NCI-H82 (cell line): ENCODE results near the gene RUNX2.
"Not testable (repeated sequence)": the region's sequence is repeated elsewhere in the genome, so short reads cannot be mapped to it uniquely, and the experiment has no call there.

Experiments
- DNase-seq: peaks from one replicate; lab custom pipeline; 2025; lab: John Stamatoyannopoulos, UW

RUNX2 gene

DNA sequence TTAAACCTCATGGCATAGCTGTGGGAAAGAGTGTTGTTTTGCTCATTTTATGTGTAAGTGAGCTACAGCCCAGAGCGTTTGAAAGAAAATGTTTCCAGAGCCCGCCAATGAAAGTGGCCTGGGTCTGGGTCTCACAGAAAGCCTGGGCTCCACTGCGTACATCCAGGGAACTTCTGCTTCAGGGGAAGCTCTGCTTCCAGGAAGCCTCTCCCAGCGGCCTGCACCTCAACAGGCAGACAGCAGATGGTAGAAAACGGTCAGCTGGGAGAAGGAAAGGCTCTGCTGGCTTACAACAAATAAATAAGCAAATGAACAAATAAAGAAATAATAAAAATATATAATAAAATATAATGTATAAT, 320.1 kb downstream of the RUNX2 start:
- DNase-seq, result peak; percentile 28

DNA sequence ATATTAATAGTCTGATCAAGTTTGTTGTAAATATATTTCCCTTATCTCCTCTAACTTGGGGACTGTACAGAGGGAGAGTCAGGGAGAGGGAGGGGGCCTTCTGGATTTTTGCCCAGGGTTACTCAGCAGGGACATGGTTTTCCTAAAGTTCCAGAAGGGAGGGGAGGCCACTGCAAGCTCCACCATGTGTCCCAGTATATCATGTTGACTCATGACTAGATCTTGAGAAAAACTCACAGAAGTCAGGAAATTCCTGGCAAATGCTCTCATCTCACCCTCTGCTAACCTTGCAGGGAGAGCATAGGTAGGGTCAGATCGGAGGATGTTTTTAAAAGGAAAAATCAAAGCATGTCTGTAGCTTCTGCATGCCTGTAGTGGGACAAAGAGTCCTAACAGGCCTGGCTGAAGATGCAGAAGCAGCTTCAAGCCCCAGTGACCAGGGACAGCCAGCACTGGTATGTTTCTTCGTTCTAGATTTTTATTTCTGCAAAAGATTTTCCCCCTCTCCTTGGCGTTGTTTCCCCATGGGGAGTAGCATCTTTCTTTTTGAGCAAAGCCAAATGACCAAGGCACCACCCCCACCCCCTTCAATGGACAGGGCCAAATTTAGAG, 322.5 kb downstream of the RUNX2 start:
- no peak for DNase-seq

DNA sequence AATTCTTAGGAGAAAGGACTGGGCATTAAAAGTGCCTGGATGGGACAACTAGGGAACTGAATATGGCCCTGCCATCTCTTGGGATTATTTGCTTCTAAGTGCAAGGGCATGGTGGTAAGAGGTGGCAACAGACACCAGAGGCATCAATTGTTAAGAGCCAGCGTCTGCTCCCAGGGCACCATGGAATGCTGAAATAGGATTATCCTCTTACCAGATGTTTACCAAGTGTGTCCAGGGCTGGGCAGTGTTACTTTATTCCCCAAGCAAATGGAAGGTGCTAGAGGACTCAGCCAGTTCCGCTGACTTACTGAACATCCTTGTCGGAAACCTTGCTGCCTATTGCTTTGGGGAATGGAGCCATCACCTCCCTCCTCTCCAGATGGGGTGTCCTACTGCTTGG, 323.2 kb downstream of the RUNX2 start:
- peak; percentile 59 for DNase-seq

DNA sequence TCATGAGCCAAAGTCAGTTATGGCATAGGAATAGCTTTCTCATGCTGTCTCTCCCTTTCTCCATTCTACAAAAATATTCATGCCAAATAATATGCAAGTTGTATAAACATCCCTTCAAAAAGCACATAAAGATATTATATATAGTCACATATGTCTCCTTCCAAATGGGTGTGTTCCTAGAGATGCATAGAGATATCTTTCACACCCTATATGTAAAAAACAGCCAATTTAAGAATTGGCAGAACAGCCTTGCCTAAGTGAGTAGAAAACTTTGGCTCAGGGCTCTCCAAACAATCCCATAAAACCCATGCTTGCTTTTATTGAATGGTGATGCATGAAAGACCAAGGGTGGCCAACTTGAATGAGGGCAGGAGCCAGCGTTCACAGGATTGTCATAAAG, 324.3 kb downstream of the RUNX2 start:
- no peak for DNase-seq

DNA sequence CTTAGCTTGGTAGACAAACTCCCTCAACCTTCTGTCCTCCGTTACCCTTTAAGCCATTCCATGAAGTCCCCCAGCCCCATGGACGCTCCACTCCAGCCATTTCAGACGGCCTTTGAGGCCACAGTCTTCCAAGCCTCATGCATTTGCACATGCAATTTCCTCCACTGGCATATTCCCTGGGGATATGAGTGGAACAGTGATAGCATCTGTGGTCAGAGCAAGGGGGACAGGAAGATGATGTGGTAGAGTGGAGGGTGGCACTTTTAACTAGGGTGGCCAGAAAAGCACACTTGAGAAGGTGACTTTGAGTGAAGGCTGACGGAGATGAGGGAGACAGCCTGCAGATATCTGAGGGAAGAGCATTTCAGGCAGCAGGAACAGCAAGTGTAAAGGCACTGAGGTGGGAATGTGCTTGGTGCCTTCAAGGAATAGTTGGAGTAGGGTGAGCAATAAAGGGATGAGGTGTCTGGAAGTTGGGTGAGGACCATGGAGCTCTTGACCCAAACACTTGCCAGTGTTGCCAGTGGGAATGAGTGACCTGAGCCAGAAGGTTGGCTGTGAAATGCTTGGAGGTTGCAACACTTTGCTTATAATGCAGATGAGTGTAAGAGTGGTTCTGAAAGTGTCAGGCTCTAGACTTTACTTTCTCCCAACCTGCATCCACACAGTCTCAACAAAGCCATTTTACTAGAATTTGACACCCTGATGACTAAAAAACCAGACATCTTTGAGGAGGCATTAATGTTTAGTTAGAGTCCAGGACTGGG, 325.2 kb downstream of the RUNX2 start:
- no peak for DNase-seq

DNA sequence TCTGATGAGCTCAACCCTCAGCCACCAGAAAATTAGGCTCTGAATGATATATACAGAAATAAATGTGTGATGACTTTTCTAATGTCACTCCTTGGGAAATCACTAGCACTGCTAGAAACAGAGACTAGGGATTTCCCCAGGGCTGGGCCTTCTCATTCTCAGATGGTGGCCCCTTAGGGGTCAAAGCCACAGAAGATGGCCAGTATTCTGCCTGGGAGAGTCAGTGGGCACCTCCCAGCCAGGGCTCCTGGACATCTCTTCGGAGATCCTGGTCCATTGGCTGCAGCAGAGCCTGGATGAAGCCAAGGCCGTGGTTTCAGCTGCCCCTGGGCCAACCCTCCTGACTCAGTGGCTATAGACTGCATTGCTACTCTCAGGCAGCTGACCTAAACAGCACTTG, 326.5 kb downstream of the RUNX2 start:
- DNase-seq, result no peak

DNA sequence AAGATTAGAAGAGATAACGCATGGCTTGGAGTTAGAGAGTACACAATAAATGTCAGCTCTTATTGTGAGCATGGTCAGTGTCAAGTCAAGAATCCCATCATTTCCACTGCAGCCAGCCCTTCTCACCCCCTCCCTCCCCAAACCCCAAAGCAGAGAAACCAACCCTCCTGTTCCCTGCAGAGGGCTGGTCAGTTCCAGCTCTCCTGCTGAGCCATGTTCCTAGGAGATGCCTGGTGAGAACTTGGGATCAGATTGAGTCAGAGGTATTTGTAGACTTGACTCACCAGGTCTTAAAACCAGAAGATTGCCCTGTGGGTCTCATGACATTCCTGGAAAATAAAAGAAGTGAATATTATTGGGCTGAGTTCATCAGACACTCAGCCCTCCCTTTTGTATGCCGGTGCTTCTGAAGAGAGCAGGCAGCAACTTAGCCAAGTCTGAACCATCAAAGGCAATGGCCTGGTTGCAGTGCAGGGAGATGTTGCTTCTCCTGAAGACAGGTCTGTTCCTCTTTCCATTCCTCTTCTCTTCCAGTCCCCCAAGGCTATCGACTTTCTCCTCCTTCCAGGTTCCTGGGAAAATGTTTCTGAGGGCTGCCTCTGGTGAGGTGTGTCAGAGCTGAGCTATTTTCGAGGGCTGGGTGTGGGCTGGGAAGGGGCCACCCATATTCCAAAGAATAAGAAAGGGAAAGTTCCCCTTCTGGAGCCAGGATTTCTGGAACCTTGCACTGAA, 327.8 kb downstream of the RUNX2 start:
- no peak for DNase-seq

DNA sequence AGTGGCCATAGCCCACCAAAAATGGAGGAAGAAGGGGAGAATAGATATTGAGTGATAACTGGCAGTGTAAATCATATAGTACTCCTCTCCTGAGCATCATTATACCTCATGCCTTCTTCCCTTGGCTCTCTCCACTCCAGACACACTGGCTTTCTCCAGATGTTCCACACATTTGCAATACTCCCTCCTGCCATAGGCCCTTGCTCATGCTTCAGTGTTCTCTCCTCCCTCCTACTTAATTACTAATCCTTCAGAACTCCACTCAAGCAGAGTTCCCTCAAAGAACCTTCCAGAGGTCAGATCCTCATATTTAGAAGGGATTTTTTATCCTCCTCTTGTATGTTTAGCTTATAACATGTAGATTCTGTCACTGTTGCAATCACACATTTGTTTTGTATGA, 329.1 kb downstream of the RUNX2 start:
- DNase-seq, result no peak

DNA sequence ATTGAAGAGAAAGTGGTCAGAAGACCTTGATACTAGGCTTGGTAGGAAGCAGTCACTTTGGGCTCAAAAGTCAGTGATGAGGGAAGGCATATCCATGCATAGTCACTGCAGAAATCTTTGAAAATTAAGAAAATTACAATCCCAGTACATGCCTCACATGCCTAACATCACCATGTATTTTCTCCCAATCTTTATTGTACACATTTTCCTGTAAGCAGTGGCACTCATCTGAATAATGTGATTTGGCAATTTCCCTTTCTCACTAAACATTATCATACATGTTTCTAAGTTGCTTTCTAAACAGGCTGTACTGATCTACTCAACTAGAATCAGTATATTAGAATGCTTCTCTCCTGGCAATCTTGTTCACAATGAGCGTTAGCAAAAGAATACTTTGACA, 330.3 kb downstream of the RUNX2 start:
- no peak for DNase-seq

DNA sequence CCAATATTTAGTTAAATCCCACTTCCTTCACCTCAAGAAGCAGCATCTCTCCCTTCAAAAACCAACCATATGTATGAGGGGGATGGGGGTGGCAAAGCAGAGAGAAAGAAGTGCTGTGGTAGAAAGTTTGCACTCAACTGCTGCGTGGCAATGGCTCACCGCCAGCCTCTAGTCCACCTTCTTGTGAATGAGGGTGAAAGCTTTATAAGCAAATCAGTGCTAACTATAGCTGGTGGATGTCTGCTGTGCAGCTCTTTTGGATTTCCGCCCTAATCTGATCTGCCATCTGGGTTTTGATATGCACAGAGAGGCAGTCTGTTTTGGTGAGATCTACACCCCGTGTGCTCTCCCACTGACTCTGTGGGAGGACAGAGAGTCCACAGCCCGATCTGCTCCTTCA, 330.8 kb downstream of the RUNX2 start:
- peak; percentile 49 for DNase-seq

DNA sequence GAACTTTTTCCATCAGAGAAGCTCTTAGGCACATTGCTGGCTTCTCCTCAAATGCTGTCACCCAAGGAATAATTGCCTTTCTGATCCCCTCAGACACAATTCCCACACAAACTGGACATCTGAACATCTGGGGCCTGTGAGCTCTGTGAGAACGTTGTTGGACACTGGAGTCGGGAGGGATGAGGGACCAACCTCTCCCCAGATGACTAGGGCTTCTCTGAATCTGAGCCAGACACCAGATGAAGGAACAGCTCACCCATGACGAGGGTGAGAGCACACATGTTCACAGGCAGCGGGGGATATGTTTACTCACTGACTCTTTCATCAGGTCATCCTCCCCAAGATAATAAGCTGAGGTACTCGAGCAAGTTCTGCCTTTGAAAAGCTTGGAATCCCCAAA, 333.5 kb downstream of the RUNX2 start:
- DNase-seq, result no peak

DNA sequence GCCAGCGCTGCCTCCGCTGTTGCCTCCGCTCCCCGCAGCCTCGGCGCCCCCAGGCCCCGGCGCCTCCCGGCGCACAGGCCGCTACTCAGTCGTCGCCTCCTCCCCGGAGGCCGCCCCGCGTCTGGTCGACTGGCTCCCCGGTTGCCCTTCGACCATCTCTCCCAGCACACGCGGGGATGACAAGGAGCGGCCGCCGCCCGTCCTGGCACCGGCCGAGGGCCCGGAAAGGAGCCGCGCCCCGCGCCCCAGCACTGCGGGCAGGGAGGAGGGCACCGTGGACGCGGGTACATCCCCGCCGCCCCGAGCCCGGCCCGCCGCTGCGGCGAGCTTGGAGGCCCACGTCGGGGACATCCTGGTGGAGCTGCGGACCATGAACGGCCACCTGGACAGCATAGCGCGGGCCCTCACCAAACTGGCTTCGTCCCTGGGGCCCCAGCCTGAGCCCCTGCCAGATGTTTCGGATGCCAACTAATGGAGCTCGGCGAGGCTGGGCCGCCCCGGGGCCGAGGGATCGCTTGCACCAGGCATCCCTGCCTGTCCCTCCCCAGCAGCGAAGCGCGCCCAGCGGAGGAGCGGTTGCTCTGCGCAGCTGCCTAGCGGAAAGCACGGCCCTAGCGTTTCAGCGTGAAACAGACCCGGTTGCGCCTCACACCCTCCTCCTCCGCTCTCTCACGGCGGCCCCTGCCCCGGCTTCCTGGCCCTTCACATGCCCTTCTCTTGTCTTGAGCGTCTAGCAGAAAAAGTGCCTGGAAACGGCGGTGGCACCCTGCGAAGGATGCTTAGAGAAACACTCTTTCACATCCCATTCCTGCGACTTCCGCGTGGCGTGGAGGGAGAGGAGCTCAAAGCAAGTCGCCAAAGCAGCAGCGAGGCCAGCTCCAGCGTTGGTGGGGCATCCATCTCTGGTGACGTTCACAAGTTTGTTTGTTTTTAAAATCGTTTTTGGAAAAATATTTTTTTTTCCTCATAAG, 335.4 kb downstream of the RUNX2 start:
- DNase-seq, result no peak

DNA sequence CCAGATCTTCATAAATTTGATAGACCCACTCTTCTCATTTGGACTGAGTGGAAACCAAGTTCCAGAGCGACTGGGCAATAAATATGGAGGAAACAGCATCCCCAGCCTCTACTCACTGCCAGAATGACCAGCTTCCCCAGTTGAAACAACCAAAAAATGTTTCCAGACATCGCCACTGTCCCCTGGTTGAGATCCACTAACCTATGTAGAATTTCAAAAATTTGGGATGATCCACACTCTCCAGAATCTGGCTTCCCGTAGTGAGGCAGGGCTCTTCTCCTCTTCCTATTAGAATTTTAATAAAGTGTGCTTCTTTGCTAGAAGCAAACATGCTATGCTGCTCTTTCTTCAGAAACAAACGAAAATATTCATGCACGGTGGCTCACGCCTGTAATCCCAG, 336.6 kb downstream of the RUNX2 start:
- no peak for DNase-seq

DNA sequence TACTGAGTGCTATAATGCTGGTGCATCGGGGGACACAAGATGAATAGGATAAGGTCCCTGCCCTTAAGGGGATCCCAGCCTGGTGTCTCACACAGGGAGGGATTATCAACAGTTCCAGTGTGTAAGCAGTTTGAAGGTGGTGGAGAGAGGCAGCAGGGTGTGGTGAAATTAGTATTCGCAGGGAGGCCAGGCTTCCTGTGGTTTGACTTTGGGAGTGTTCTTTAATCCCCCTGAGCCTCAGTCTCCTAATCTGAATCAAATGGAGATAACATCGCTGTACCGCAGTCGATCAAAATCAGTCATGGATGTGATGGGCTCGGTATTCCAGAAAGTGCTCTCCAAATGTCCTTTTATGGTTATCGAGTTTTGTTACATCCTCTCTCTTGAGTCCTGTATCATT, 337.7 kb downstream of the RUNX2 start:
- DNase-seq, result peak; percentile 24

DNA sequence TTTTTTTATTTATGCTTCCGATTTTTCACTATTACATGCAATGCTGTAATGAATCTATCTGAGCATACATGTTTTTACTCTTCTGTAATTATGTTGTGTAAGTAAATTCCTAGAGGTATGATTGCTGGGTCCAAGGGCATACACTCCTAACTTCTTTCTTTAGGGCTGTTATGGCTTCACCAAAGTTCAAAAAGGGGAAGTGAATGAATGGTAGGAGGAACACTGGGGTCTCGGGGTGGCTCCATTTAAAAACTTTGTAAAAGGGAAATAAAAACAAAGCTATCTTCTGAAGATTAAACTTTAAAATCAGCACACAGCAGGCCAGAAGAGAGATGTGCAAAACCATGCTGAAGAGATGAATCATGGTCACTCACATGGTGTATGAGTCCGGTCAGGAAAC, 338.7 kb downstream of the RUNX2 start:
- DNase-seq, result no peak

DNA sequence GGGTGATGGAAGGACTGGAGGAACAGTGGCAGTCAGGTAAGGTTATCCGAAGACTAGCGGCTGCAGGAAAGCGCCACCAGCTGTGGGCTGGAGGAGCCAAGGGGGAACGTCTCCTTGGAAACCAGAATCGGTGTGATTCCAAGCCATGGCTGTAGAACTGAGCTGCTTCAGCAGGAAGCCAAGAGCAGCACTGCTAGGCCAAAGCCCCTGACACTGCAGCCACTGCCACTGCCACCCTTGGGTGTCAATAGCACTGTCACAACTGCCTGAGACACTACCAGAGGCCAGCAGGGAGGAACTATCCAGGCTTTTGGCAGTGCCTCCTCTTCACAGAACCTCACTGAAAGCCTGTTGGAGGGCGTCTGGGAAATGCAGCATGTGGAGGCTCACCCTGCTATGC, 339.2 kb downstream of the RUNX2 start:
- no peak for DNase-seq

DNA sequence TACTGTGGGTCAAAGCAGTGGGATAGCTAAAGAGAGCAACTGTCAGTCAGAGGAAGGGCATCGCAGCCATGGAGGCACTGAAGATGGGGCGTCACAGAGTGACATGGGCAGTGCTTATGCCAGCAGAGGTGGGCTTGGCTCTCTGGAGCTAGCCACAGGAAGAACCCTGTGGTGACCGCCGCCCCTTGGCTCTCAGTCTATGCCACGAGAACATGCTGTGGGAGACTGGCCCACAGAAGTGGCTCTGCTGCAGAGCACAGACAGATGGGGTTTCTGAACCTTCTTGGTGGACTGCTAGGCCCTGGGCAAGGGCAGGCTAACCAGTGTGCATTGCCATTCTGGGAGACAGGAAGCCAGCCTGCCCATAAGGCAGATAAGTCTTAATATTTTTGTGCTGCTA, 339.6 kb downstream of the RUNX2 start:
- DNase-seq, result no peak

DNA sequence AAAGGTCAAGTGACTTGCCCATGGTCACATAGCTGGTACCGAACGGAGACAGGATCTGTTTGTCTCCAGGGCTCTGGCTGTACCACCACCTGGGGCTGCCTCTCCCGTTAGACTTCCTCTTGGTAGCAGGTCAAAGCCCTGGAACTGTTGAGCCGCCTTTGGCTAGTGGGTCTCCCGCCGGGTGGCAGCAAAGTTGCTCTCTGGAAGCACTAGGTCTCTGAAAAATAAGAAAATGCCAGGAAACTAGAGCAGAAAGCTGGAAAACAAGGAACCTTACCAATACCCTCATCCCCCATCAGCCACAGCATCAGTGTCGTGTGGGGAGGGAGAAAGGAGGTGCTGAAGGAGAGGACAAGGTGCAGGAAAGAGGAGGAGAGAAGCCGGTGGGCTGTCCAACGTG, 340.6 kb downstream of the RUNX2 start:
- DNase-seq, result no peak

DNA sequence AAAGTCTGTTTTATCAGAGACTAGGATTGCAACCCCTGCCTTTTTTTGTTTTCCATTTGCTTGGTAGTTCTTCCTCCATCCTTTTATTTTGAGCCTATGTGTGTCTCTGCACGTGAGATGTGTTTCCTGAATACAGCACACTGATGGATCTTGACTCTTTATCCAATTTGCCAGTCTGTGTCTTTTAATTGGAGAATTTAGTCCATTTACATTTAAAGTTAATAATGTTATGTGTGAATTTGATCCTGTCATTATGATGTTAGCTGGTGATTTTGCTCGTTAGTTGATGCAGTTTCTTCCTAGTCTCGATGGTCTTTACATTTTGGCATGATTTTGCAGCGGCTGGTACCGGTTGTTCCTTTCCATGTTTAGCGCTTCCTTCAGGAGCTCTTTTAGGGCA, 345.0 kb downstream of the RUNX2 start:
- DNase-seq, result not testable (repeated sequence)

DNA sequence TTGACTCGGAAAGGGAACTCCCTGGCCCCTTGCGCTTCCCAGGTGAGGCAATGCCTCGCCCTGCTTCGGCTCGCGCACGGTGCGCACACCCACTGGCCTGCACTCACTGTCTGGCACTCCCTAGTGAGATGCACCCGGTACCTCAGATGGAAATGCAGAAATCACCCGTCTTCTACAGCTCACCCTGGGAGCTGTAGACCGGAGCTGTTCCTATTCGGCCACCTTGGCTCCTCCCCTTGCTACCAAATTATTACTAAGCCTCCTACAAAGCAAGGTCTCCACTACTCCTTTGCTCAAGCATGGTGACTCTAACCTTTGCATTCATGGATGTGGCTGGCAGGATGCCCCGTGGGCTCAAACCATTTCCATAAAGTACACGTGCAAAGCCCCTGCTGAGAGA, 347.0 kb downstream of the RUNX2 start:
- DNase-seq, result not testable (repeated sequence)

DNA sequence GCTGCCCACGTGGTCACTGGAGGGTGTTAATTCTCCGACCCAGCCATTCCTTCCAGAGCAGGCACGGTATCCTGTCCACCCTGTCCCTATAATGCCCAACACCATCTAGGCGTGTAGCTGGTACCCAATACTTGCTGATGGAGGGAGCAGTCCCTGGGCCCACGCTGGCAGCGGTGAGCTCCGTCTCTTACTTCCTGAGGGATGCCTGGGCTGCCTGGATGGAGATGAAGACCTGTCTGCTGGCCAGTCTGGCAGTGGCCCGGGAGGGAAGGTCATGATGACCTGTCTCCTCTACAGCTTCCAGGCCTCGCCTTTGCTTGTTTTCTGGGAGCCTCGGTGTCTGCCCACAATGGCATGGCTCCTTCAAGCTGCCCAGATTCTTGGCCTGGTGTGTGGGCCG, 347.5 kb downstream of the RUNX2 start:
- no peak for DNase-seq

DNA sequence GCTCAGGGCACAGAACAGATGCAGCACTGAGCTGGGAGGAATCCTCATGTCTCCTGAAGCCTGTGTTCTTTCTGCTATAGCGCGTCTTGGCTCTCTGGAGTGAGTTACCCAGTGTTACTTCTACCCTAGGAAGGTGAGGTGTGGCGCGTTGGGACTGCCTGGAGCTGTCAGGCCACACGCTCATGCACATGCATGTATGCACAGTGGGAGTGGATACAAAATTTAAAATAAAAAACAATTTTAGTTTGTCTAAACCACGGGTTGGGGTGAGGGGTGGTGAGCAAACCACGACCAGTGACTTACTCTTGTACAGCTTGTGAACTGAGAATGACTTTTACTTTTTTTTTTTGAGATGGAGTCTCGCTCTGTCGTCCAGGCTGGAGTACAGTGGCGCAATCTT, 348.2 kb downstream of the RUNX2 start:
- DNase-seq, result no peak
